GM19438 (cell line): ENCODE data around the gene CYTH2.
"Not testable (repeated sequence)": the region's sequence is repeated elsewhere in the genome, so short reads cannot be mapped to it uniquely, and the experiment has no call there.

ENCODE experiments used
- ATAC-seq: cut with Tn5 transposase; IDR thresholded peaks from one replicate; pipeline ENCODE4 v1.9.1; 2021; ENCODE audit warnings: low read depth; ENCODE audit not compliant: unreplicated experiment

CYTH2 gene

GRCh38 chr19:48476176-48476575 lies 7.0 kb downstream of the CYTH2 start:
- ATAC-seq, result no peak

DNA sequence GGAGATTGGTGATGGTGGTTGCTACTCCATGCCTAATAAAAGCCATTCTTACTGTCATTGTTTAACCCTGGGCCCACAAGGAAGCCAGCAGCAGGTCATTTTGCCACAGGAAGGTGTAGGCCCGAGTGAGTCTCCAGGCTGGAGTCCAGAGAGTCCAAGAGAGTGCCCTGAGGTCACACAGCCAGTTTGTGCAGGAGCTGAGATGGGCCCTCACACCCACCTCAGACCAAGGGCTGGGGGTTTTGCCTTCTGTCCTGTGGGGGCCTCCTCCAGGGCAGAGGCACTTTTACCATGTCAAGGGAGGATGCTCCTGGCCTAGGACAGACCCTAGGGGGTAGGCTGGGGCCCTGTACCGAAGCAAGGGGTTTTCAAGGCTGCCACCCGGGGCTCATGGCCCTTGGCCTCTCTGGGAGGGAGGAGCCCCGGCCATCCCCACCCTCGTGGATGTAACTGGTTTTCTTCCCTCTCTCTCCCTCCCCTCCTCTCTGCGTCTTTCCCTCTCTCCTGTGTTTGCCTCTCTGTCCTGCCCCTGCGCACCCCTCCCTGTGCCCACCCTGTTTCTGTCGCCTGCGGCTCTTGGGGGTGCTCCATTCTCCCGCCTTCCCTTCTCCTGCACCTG lies 8.0 kb downstream of the CYTH2 start:
- ATAC-seq, result no peak

GRCh38 chr19:48477698-48478338 lies 8.6 kb downstream of the CYTH2 start:
- ATAC-seq, result no peak

GRCh38 chr19:48478339-48479256 lies 9.4 kb downstream of the CYTH2 start:
- ATAC-seq, result no peak

DNA sequence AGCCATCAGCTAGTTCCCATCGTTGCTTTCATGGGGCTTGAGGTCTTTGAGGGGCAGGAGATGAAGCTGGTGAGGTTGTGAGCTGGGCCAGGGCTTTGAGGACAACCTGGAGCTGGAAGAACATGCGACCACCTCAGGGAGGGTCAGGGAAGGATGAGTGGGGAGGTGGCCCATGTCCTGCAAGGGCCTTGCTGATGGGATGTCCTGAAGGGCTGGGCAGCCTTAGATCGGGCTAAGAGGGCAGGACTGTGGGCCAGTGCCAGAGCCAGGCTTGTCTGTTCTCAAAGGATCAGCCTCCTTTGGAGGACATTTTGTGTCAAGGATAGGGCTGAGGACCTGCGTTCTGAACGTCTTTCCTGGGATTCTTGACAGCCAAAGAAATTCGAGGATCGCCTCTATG lies 10.5 kb downstream of the CYTH2 start:
- ATAC-seq, result no peak

DNA sequence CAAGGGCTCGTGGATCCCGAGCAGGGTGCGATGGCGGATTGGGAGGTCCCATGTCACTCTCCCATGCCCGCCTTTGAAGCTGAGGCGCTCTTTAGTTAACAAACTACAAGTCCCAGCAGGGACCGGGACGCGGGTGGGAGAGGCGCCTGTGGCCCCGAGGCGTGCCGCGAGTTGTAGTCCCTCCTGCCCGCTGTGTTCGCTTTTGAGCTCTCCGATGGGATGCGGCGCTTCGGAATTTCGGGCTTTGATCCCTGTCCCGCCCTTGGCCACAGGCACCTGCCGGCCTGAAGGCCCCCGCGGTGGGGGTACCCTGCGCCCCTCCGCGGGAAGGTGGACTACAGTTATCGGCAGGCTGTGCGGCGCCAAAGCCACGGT lies 11.0 kb downstream of the CYTH2 start:
- no peak for ATAC-seq

- ATAC-seq, result no peak
Measured at GRCh38 chr19:48480558-48481500, 11.7 kb downstream of the CYTH2 start.

- ATAC-seq, result no peak
Measured at GRCh38 chr19:48481846-48482639, 12.9 kb downstream of the CYTH2 start.

DNA sequence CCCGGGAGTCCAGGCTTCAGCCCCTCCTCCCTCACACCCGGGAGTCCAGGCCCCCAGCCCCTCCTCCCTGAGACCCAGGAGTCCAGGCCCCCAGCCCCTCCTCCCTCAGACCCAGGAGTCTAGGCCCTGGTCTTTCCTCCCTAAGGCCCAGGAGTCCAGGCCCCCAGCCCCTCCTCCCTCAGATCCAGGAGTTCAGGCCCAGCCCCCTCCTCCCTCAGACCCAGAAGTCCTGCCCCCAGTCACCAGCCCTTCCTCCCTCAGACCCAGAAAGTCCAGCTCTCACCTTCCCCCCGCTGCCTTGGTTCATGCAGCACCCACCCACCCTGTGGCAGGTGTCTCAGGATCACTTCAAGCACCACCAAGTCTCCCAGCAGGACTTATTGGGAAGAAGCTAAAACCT lies 14.1 kb downstream of the CYTH2 start:
- no peak for ATAC-seq

GRCh38 chr19:48484247-48484893 lies 15.2 kb downstream of the CYTH2 start:
- ATAC-seq, result no peak

GRCh38 chr19:48484931-48485612 lies 15.9 kb downstream of the CYTH2 start:
- no peak for ATAC-seq

- not testable (repeated sequence) for ATAC-seq
Measured at GRCh38 chr19:48486706-48487105, 17.5 kb downstream of the CYTH2 start.

GRCh38 chr19:48487544-48487943 lies 18.4 kb downstream of the CYTH2 start:
- ATAC-seq, result no peak

DNA sequence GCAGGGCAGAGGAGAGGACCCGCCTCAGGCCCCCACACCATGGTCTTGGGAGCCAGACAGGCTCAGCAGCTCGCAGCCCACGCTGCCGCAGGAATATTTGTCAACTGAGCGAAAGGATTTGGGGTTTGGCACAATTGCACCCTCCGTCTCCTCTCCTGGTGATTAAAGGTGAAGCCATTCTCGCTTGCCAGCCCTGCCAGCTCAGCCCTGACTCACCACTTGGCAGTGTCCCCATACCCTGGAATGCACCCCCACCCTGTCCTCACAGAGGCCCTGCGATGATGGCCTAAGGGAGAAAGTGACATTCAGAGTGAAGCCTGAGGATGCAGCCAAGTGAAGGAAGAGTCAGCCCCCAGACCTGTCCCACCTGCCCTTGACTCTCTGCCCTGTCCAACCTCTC lies 18.8 kb downstream of the CYTH2 start:
- no peak for ATAC-seq

DNA sequence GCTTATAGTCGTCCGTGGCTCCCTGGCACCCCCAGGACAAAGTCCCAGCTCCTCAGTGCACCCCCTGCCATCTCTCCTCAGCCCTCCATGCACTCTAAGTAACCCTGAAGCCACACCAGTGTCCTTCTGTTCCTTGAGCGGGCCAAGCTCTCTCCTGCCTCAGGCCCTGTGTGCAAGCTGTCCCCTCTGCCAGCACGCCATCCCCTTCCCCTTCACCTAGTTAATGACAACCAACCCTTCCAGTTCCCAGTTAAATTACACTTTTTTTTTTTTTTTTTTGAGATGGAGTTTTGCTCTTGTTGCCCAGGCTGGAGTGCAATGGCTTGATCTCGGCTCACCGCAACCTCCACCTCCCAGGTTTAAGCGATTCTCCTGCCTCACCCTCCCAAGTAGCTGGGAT lies 19.3 kb downstream of the CYTH2 start:
- ATAC-seq, result not testable (repeated sequence)

DNA sequence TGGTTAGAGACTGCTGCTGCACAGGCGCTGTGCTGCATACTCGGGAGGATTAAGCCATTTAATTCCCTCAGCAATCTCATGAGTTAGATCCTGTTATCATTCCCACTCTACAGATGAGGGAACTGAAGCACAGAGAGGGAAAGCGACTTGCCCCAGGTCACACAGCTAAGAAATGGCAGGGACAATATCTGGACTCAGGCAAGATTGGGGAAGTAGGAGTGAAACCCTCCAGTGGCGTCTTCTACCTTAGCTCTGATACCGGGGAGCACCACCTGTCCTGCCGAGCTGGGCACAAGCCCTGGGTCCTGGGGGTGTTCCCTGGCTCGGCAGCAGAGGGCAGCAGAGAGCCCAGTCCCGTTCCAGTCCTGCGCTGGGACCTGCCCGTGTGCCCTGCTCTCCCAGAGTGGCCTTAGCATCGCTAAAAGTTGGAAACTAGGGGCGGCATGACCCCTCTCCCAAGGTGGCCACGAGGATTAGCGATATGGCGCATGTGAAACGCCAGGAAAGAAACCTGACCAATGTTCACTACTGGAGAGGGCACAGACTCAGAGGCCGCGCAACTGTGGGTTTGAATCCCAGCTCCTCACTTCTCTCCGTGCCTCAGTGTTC lies 20.5 kb downstream of the CYTH2 start:
- no peak for ATAC-seq

- no peak for ATAC-seq
Measured at GRCh38 chr19:48490981-48491792, 22.0 kb downstream of the CYTH2 start.

- no peak for ATAC-seq
Measured at GRCh38 chr19:48491793-48492123, 22.6 kb downstream of the CYTH2 start.
